NB4 (cell line): ENCODE results near the gene KRT10.

Source experiments
- POLR2A ChIP-seq: IDR thresholded peaks from 2 replicates; pipeline ENCODE4 v1.6.1; 2011; ENCODE audit warnings: mild to moderate bottlenecking; ENCODE audit not compliant: insufficient read length; ENCODE audit errors: extremely low read depth
- TF ChIP-seq, protein P1 (sequence below): IDR thresholded peaks from 2 replicates; pipeline ENCODE4 v1.6.1; 2011; ENCODE audit warnings: low read depth, low read length
- TF ChIP-seq, protein P2 (sequence below): IDR thresholded peaks from one replicate; pipeline ENCODE4 v1.5.1; 2012; ENCODE audit warnings: low read depth, low read length

DNA sequence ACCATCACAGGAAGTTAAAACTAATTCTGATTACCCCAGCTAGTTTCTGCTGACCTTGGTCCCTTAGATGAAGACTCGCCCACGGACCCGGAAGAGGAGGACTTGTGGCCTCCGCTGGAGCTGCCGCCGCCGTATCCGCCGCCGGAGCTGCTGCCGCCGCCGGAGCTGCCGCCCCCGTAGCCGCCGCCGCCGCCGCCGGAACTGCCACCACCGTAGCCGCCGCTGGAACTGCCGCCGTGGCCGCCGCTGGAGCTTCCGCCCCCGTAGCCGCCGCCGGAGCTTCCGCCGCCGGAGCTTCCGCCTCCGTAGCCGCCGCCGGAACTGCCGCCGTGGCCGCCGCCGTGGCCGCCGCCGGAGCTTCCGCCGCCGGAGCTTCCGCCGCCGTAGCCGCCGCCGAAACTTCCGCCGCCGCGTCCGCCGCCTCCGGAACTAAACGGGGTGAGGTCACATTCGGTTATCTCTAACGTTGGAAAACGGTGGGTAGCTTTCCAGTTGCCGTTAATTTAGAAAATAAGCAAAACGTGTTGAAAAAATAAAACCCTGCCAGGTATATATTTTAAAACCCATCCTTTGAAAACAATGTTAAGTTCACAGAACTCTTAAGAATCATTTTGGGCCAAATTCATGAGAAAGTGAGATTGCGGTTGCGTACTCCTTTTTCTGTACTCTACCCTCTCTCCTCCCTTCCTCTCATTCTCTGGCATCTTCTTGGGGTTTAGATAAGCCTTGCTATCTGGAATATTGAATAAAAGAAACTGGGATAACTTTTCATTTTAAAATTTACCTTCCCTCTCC, 3.5 kb downstream of the KRT10 start:
- TF ChIP-seq, protein P1, sequence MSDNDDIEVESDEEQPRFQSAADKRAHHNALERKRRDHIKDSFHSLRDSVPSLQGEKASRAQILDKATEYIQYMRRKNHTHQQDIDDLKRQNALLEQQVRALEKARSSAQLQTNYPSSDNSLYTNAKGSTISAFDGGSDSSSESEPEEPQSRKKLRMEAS = no peak
- TF ChIP-seq, protein P2, sequence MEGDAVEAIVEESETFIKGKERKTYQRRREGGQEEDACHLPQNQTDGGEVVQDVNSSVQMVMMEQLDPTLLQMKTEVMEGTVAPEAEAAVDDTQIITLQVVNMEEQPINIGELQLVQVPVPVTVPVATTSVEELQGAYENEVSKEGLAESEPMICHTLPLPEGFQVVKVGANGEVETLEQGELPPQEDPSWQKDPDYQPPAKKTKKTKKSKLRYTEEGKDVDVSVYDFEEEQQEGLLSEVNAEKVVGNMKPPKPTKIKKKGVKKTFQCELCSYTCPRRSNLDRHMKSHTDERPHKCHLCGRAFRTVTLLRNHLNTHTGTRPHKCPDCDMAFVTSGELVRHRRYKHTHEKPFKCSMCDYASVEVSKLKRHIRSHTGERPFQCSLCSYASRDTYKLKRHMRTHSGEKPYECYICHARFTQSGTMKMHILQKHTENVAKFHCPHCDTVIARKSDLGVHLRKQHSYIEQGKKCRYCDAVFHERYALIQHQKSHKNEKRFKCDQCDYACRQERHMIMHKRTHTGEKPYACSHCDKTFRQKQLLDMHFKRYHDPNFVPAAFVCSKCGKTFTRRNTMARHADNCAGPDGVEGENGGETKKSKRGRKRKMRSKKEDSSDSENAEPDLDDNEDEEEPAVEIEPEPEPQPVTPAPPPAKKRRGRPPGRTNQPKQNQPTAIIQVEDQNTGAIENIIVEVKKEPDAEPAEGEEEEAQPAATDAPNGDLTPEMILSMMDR = no peak
- peak; percentile 23 for TF ChIP-seq POLR2A
